Measurements from ENCODE around the gene GIGYF2. TPM values are rescaled to one million over a fixed set of nuclear protein-coding genes. Genes with fewer than 3 reads are reported as not detected.

GIGYF2 gene
- total and polyA plus RNA-seq, 8 donors = 56.2 to 76.6 (median 62.4) TPM

DNA sequence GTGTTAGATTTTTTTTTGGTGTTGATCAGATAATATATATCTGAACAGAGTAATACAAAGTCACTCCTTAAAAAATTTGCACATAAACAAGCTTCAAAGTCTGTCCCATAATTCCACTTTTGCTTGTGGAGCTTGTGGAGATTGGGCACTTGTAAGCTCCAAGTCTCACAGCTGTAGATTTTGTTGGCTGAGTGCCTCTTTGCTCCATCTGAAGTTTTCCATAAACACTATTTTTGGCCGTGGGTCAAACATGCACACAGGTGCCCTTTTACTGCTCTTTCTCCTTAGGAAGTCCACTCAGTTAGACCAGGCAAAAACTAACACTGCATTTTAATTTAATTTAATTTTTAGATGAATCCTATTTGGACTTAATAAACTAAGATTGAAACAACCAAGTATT lies 82.8 kb downstream of the GIGYF2 start:
- H3K4me3 ChIP-seq = no peak overlapping the region
- DNase-seq (peak in 2 of 4 donors; percentile 37 to 65), ATAC-seq (peak; percentile 84)
- no peaks in the 10 kb centered on the region for H3K9me3 ChIP-seq
- intact Hi-C loops (cut with DNase I) = no loop called here
- H3K27me3 ChIP-seq = no peaks in the 10 kb centered on the region
- TF ChIP-seq, protein P1, sequence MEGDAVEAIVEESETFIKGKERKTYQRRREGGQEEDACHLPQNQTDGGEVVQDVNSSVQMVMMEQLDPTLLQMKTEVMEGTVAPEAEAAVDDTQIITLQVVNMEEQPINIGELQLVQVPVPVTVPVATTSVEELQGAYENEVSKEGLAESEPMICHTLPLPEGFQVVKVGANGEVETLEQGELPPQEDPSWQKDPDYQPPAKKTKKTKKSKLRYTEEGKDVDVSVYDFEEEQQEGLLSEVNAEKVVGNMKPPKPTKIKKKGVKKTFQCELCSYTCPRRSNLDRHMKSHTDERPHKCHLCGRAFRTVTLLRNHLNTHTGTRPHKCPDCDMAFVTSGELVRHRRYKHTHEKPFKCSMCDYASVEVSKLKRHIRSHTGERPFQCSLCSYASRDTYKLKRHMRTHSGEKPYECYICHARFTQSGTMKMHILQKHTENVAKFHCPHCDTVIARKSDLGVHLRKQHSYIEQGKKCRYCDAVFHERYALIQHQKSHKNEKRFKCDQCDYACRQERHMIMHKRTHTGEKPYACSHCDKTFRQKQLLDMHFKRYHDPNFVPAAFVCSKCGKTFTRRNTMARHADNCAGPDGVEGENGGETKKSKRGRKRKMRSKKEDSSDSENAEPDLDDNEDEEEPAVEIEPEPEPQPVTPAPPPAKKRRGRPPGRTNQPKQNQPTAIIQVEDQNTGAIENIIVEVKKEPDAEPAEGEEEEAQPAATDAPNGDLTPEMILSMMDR (IDR thresholded peaks at IDR 0.05) = no peak
- H3K36me3 ChIP-seq = peaks cover 0 to 9% of the 10 kb centered on the region in 2 donors
- no peaks in the 10 kb centered on the region for H3K4me1 ChIP-seq
- H3K27ac ChIP-seq = no peak overlapping the region

DNA sequence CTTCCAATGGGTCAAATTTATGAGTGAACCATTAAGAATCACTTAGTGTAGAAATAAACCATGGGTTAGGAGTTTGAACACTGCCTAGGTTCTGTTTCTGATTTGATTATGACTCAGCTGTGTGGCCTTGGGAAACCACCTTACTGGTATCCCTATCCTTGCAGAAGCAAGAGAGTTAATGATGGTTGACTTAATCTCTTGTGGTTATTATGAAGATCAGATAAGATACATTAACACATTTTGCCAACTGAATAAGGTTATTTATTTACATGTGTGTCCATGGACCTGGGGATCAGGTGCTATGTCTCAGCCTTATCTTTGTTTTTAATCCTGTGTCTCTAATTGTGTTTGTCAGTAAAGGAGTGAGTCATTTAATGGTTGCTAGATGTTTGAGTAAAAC lies 84.6 kb downstream of the GIGYF2 start:
- H3K4me1 ChIP-seq = no peaks in the 10 kb centered on the region
- H3K9me3 ChIP-seq = no peaks in the 10 kb centered on the region
- peaks cover 0 to 16% of the 10 kb centered on the region in 2 donors for H3K36me3 ChIP-seq
- H3K27me3 ChIP-seq = no peaks in the 10 kb centered on the region
- DNase-seq (no peak), ATAC-seq (peak; percentile 33)
- TF ChIP-seq, protein P1 (IDR thresholded peaks at IDR 0.05) = no peak
- peak overlapping the region in 1 of 2 donors; percentile 30 for H3K27ac ChIP-seq
- intact Hi-C loops (cut with DNase I) = no loop called here
- no peak overlapping the region for H3K4me3 ChIP-seq

DNA sequence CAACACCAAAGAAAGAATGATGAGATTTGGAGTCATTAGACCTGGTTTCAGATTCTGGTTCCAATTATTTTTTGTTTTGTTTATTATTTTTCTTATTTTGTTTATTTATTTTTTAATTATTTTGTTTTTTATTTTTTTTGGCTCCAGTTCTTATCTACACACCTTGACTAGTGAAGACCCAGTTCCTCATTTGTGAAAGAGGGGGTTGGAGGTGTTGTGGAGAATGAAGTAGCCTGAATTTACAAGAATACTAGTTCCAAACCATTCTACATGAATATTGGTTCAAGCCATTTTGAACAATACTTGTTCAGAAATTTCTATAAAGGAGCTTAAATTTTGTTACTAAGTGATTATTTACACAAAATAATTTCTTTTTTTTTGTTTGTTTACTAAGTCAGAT lies 86.1 kb downstream of the GIGYF2 start:
- TF ChIP-seq, protein P1 (IDR thresholded peaks at IDR 0.05) = no peak
- Histone ChIP-seq H3K27ac (no peak overlapping the region), H3K4me1 (no peaks in the 10 kb centered on the region), H3K4me3 (no peak overlapping the region), H3K9me3 (no peaks in the 10 kb centered on the region), H3K27me3 (no peaks in the 10 kb centered on the region), H3K36me3 (peaks cover 0 to 23% of the 10 kb centered on the region in 2 donors)
- DNase-seq (no peak), ATAC-seq (no peak)
- intact Hi-C loops (cut with DNase I) = no loop called here

DNA sequence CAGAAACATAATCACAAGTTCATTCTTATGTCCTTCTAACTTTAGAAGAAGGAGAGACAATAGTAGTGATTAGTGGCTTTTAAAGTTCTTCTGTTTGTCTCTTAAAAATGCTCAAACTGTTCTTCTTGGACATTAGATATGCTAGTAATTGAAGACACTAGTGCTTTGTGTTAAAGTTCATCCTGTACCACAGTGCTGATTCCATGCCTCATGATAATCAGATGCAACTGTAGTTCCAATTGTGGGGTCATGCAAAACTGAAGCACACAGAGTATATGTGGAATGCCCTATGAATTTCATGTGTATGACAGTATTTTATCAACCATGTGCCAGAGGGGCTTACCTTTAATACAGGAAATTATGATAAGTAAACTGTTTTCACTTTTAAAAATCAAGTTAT lies 90.7 kb downstream of the GIGYF2 start:
- TF ChIP-seq, protein P1 (IDR thresholded peaks at IDR 0.05) = no peak
- Histone ChIP-seq H3K27ac (no peak overlapping the region), H3K36me3 (peaks cover 6 to 69% of the 10 kb centered on the region in 2 donors), H3K27me3 (no peaks in the 10 kb centered on the region), H3K9me3 (no peaks in the 10 kb centered on the region), H3K4me1 (no peaks in the 10 kb centered on the region), H3K4me3 (no peak overlapping the region)
- no peak for ATAC-seq
- intact Hi-C loops (cut with DNase I) = no loop called here
- DNase-seq = no peak

DNA sequence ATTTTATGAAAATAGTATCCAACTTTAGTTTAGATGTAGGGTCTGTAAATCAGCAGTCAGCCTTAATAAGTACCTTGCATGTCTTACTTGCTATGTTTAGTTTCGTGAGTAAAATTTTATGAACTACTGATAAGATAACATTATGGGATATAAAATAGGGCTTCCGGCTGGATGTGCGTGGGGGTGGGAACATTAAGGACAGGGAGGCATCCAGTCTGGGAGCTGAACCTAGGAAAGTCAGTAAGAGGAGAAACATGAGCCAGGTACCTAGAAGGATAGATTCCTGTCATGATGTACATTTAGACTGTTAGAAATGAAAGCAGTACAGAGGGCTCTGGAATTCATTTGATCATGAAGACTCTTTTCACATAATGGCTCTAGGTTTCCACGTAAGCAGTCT lies 92.0 kb downstream of the GIGYF2 start:
- Histone ChIP-seq H3K9me3 (no peaks in the 10 kb centered on the region), H3K4me3 (no peak overlapping the region), H3K4me1 (no peaks in the 10 kb centered on the region), H3K27ac (no peak overlapping the region), H3K36me3 (peaks cover 6 to 81% of the 10 kb centered on the region in 2 donors), H3K27me3 (no peaks in the 10 kb centered on the region)
- intact Hi-C loops (cut with DNase I) = no loop called here
- ATAC-seq (no peak), DNase-seq (no peak)
- TF ChIP-seq, protein P1 (IDR thresholded peaks at IDR 0.05) = no peak

All from left lung (tissue), 10 donors.